ENCODE data around the gene MAB21L2. TPM values are rescaled to one million over a fixed set of nuclear protein-coding genes. Genes with fewer than 3 reads are reported as not detected.
"Not testable (repeated sequence)": the region's sequence is repeated elsewhere in the genome, so short reads cannot be mapped to it uniquely, and the experiment has no call there.

The MAB21L2 gene
- total and polyA plus RNA-seq, 2 experiments from 2014 or later: 0.39 TPM; not detected in 1

DNA sequence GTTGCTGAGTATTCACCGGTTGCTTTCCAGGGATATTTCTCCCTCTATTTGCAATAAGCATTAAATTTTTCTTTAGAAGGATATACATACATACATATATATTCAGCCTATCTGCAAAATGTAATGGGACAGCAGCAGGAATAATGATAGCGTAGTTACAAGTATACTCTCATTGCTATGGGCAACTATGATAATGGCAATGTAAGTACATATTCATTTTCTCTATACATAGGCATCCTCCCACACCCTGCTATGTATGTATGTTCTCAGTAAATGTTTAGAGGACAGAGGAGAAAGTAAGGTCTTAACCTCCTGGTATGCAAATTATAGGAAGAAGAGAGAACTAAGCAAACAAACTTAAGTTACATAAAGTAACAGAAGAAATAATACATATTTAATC lies 19.7 kb upstream of the MAB21L2 start:
- H3K4me1 Mint-ChIP-seq: no peaks in the 10 kb centered on the region
- Histone ChIP-seq H3K27ac (ENCODE audit: low read depth) (no peak overlapping the region), H3F3A (replicated peaks; ENCODE audit: low read depth) (no peaks in the 10 kb centered on the region), H3K4me3 (no peak overlapping the region), H3K4me2 (no peak overlapping the region), H3K4me1 (ENCODE audit: insufficient read depth) (no peaks in the 10 kb centered on the region), H3K79me2 (replicated peaks; ENCODE audit: insufficient read depth) (no peaks in the 10 kb centered on the region), H3K9me2 (ENCODE audit: insufficient read depth) (0 out of 2 replicates have a peak, but pooled peaks cover 4% of the 10 kb centered on the region), H3K36me3 (ENCODE audit: insufficient read depth) (no peaks in the 10 kb centered on the region; the same call in 1 of the 2 replicates), H4K20me1 (replicated peaks; ENCODE audit: insufficient read depth) (no peaks in the 10 kb centered on the region), H2AFZ (no peak overlapping the region), H3K27me3 (ENCODE audit: insufficient read depth) (no peaks in the 10 kb centered on the region)
- H3K27ac Mint-ChIP-seq: no peak overlapping the region
- TF ChIP-seq, protein P1, sequence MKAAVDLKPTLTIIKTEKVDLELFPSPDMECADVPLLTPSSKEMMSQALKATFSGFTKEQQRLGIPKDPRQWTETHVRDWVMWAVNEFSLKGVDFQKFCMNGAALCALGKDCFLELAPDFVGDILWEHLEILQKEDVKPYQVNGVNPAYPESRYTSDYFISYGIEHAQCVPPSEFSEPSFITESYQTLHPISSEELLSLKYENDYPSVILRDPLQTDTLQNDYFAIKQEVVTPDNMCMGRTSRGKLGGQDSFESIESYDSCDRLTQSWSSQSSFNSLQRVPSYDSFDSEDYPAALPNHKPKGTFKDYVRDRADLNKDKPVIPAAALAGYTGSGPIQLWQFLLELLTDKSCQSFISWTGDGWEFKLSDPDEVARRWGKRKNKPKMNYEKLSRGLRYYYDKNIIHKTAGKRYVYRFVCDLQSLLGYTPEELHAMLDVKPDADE (IDR thresholded peaks at IDR 0.05): no peak
- H3K27me3 Mint-ChIP-seq (ENCODE audit: insufficient read depth, low read depth, poor library complexity): no peaks in the 10 kb centered on the region
- no peak for ATAC-seq
- DNase-seq (ENCODE audit: low spot score): no peak
- H3K4me3 Mint-ChIP-seq: no peak overlapping the region
- H3K36me3 Mint-ChIP-seq (ENCODE audit: low read depth): peaks cover 10% of the 10 kb centered on the region
- H3K9me3 Mint-ChIP-seq: peaks cover 7% of the 10 kb centered on the region; the same call in 1 of the 3 replicates

DNA sequence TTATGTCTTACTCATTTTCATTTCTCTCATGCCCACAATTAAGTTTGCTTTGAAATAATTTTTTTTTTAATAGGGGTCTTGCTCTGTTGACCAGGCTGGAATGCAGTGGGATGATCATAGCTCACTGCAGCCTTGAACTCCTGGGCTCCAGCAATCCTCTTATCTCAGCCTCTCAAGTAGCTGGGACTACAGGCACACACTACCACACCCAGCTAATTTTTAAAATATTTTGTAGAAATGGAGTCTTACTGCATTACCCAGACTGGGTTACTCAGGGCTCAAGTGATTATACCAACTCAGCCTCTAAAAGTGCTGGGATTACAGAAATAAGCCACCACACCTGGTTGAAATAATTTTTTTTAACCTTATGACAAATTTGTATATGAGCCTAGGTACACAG lies 19.2 kb upstream of the MAB21L2 start:
- Histone ChIP-seq H4K20me1 (replicated peaks; ENCODE audit: insufficient read depth) (no peaks in the 10 kb centered on the region), H3K9me2 (ENCODE audit: insufficient read depth) (0 out of 2 replicates have a peak, but pooled peaks cover 4% of the 10 kb centered on the region), H3K4me1 (ENCODE audit: insufficient read depth) (no peaks in the 10 kb centered on the region), H3K4me2 (no peak overlapping the region), H3F3A (replicated peaks; ENCODE audit: low read depth) (no peaks in the 10 kb centered on the region), H3K79me2 (replicated peaks; ENCODE audit: insufficient read depth) (no peaks in the 10 kb centered on the region), H3K36me3 (ENCODE audit: insufficient read depth) (no peaks in the 10 kb centered on the region; the same call in 1 of the 2 replicates), H2AFZ (no peak overlapping the region), H3K27me3 (ENCODE audit: insufficient read depth) (no peaks in the 10 kb centered on the region), H3K27ac (ENCODE audit: low read depth) (no peak overlapping the region), H3K4me3 (no peak overlapping the region)
- peaks cover 10% of the 10 kb centered on the region for H3K36me3 Mint-ChIP-seq (ENCODE audit: low read depth)
- no peaks in the 10 kb centered on the region for H3K4me1 Mint-ChIP-seq
- ATAC-seq (no peak), DNase-seq (ENCODE audit: low spot score) (no peak)
- peaks cover 7% of the 10 kb centered on the region; the same call in 1 of the 3 replicates for H3K9me3 Mint-ChIP-seq
- no peak for TF ChIP-seq REST (IDR thresholded peaks at IDR 0.05; ENCODE audit: unreplicated experiment)
- TF ChIP-seq POLR2AphosphoS5 (IDR thresholded peaks at IDR 0.05; ENCODE audit: low read depth): no peak
- no peak for TF ChIP-seq ZNF114 (CRISPR knock-in tag; IDR thresholded peaks at IDR 0.05)
- TF ChIP-seq, protein P2, sequence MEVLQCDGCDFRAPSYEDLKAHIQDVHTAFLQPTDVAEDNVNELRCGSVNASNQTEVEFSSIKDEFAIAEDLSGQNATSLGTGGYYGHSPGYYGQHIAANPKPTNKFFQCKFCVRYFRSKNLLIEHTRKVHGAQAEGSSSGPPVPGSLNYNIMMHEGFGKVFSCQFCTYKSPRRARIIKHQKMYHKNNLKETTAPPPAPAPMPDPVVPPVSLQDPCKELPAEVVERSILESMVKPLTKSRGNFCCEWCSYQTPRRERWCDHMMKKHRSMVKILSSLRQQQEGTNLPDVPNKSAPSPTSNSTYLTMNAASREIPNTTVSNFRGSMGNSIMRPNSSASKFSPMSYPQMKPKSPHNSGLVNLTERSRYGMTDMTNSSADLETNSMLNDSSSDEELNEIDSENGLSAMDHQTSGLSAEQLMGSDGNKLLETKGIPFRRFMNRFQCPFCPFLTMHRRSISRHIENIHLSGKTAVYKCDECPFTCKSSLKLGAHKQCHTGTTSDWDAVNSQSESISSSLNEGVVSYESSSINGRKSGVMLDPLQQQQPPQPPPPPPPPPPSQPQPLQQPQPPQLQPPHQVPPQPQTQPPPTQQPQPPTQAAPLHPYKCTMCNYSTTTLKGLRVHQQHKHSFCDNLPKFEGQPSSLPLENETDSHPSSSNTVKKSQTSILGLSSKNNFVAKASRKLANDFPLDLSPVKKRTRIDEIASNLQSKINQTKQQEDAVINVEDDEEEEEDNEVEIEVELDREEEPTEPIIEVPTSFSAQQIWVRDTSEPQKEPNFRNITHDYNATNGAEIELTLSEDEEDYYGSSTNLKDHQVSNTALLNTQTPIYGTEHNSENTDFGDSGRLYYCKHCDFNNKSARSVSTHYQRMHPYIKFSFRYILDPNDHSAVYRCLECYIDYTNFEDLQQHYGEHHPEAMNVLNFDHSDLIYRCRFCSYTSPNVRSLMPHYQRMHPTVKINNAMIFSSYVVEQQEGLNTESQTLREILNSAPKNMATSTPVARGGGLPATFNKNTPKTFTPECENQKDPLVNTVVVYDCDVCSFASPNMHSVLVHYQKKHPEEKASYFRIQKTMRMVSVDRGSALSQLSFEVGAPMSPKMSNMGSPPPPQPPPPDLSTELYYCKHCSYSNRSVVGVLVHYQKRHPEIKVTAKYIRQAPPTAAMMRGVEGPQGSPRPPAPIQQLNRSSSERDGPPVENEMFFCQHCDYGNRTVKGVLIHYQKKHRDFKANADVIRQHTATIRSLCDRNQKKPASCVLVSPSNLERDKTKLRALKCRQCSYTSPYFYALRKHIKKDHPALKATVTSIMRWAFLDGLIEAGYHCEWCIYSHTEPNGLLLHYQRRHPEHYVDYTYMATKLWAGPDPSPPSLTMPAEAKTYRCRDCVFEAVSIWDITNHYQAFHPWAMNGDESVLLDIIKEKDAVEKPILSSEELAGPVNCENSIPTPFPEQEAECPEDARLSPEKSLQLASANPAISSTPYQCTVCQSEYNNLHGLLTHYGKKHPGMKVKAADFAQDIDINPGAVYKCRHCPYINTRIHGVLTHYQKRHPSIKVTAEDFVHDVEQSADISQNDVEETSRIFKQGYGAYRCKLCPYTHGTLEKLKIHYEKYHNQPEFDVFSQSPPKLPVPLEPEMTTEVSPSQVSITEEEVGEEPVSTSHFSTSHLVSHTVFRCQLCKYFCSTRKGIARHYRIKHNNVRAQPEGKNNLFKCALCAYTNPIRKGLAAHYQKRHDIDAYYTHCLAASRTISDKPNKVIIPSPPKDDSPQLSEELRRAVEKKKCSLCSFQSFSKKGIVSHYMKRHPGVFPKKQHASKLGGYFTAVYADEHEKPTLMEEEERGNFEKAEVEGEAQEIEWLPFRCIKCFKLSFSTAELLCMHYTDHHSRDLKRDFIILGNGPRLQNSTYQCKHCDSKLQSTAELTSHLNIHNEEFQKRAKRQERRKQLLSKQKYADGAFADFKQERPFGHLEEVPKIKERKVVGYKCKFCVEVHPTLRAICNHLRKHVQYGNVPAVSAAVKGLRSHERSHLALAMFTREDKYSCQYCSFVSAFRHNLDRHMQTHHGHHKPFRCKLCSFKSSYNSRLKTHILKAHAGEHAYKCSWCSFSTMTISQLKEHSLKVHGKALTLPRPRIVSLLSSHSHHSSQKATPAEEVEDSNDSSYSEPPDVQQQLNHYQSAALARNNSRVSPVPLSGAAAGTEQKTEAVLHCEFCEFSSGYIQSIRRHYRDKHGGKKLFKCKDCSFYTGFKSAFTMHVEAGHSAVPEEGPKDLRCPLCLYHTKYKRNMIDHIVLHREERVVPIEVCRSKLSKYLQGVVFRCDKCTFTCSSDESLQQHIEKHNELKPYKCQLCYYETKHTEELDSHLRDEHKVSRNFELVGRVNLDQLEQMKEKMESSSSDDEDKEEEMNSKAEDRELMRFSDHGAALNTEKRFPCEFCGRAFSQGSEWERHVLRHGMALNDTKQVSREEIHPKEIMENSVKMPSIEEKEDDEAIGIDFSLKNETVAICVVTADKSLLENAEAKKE (CRISPR knock-in tag; IDR thresholded peaks at IDR 0.05): no peak
- no peak overlapping the region for H3K4me3 Mint-ChIP-seq
- no peak overlapping the region for H3K27ac Mint-ChIP-seq
- H3K27me3 Mint-ChIP-seq (ENCODE audit: insufficient read depth, low read depth, poor library complexity): no peaks in the 10 kb centered on the region

- not testable (repeated sequence) for H3K27ac ChIP-seq (ENCODE audit: low read depth); ATAC-seq; H3K4me3 Mint-ChIP-seq; H3K9me3 Mint-ChIP-seq; H3K36me3 ChIP-seq (ENCODE audit: insufficient read depth); H3K27ac Mint-ChIP-seq; H3K9me2 ChIP-seq (ENCODE audit: insufficient read depth); H3F3A ChIP-seq (replicated peaks; ENCODE audit: low read depth); H3K36me3 Mint-ChIP-seq (ENCODE audit: low read depth); H3K27me3 Mint-ChIP-seq (ENCODE audit: insufficient read depth, low read depth, poor library complexity); H3K4me2 ChIP-seq; H4K20me1 ChIP-seq (replicated peaks; ENCODE audit: insufficient read depth); H3K27me3 ChIP-seq (ENCODE audit: insufficient read depth); H3K4me1 Mint-ChIP-seq; H3K4me3 ChIP-seq; H3K79me2 ChIP-seq (replicated peaks; ENCODE audit: insufficient read depth); DNase-seq (ENCODE audit: low spot score); H3K4me1 ChIP-seq (ENCODE audit: insufficient read depth); H2AFZ ChIP-seq
These were observed 17.0 kb upstream of the MAB21L2 start for GRCh38 chr4:150564967-150565366.
